HG03575 (cell line): ENCODE results near the gene MALRD1.

Source experiments
- ATAC-seq: cut with Tn5 transposase; IDR thresholded peaks from one replicate; pipeline ENCODE4 v1.9.1; 2021; ENCODE audit not compliant: unreplicated experiment, insufficient number of reproducible peaks, low FRiP score; ENCODE audit errors: extremely low read depth

Gene MALRD1

DNA sequence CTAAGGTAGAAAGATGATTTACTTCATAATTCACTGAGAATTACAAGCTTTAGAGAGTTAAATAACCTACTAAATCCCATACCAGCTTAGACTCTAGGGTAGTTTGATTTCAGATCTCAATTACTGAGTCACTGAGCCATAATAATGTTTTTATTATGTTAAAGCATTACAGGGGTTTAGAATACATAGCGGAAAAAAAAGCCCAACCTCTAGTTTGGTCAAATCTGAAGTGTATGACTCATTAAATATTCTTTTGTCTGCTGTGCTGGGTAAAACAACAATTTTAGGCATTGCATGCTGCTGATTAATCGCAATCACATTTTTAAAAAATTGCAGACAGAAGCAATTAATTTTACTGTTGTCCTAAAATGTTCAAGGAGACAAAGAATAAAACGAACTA, 48.5 kb downstream of the MALRD1 start:
- no peak for ATAC-seq

DNA sequence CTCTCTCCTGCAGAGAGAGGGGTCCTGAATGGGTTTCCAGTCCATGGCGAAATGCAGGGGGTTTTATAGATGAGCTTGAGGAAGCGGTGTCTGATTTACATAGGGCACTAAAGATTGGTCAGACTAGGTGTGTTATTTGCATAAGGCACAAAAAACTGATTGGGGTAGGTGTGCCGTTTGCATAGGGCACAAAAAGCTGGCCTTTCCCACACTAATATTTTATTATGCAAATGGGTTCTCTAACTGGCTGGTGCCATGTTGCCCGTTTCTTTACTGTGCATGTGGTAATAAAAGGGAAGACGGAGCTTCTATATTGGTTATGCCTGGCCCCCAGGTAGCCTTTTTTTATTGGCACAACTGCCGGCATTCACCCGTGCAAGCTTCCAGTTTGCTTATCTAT, 50.2 kb downstream of the MALRD1 start:
- ATAC-seq: no peak

DNA sequence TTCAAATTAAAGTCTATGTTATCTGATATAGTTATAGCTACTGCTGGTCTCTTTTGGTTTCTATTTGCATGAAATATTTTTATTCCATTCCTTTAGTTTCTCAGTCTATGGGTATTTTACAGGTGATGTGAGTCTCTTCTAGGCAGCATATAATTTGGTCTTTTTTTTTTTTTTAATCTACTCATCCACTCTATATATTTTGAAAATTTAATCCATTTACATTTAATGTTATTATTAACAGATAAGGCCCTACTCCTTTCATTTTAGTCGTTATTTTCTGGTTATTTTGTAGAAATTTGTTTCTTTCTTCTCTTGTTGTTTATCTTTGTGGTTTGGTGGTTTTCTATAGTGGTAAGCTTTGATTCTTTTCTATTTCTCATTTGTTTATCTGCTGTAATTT, 58.8 kb downstream of the MALRD1 start:
- ATAC-seq: no peak

DNA sequence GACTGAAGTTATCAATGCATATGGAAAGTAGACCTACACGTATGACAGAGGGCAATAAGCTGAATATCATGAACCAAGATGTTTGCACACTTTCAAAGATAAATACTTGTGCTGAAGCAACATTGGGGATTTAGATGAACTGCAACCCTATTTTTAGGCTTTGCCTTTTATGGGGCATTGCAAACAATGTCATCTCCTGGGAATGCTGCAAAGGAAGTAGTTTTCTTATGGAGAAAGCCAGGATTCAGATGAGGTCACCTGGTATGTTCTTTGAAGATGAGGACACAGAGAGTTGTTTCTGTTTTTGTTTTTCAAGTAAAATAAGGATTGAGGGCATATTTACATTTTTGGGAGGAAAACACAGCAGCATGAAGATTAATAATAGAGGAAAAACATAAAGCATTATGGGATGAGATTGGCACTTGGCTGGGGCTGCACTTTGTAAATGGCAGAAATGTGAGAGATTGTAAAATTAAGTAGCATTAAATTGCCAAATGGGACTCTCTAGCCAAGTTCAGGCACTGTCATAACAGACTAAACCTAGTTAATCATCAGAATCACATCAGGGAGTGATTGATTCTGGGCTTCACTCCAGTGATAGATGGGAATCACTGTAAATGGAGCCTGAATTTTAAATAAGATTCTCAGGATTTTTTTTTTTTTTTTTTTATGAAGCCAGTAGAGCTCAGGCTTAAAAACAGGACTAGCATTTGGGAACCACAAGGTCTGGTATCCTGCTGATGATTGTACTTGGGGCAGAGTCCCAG, 63.1 kb downstream of the MALRD1 start:
- ATAC-seq: no peak

DNA sequence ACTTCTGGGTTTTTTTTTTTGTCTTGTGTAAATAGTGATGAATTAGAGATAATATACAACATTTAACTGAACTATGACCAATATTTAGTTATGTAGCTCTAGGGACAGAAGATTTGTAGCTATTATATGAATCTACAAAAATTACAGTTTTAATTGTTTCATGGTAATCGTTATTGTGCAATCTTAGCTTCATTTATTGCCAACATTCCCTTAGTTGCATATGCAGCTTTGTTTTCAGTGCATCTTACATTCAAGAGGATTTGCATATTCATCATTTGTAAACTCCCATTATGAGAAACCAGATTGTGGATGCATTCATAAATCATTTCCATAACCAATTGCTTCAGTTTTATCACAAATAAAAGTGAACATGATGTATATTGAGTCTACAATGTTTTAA, 68.8 kb downstream of the MALRD1 start:
- ATAC-seq: no peak

DNA sequence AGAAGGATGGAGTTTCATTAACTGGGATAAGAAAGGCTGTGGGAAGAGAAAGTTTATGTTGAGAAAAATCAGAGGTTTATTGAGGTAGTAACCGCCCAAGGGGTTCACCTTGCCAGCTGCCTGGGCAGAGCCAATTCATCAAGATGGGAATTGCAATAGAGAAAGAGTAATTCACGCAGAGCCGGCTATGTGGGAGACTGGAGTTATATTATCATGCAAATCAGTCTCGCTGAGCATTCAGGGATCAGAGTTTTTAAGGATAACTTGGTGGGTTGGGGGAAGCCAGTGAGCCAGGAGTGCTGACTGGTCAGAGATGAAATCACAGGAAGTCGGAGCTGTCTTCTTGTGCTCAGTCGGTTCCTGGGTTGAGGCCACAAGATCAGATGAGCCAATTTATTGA, 70.6 kb downstream of the MALRD1 start:
- ATAC-seq: no peak

DNA sequence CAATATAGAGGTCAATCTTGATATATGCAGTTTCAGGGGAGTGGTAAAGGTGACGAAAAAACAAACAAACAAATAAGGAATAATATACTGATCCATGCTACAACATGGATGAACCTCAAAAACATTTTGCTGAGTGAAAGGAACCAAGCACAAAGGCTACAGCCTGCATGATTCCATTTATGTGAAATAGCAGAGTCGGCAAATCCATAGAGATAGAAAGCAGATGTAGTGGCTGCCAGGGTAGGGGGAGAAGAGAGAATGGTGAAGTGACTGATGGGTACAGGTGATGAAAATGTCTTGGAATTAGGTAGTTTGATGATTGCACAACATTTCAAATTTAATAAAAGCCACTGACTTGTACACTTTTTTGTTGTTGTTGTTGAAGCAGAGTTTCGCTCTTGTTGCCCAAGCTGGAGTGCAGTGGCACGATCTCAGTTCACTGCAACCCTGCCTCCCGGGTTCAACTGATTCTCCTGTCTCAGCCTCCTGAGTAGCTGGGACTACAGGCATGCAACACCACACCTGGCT, 71.8 kb downstream of the MALRD1 start:
- ATAC-seq: no peak

DNA sequence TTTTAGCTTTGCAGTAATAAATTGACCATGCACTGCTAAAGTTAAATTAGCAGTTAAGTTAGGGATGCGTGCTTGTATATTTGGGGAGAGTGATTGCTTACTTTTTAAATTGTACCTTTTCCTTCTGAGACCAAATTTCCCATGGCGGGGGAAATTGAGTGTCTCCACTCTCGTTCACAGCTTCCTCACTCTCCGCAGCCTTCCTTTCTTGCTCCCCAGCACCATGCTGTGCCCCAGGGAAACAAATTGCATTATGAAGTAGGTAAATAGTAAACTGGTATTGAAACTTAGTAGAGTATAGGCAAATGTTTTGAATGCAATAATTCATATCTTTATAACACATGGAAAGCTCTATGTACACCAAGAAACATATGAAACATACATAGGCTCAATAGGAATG, 85.4 kb downstream of the MALRD1 start:
- no peak for ATAC-seq

DNA sequence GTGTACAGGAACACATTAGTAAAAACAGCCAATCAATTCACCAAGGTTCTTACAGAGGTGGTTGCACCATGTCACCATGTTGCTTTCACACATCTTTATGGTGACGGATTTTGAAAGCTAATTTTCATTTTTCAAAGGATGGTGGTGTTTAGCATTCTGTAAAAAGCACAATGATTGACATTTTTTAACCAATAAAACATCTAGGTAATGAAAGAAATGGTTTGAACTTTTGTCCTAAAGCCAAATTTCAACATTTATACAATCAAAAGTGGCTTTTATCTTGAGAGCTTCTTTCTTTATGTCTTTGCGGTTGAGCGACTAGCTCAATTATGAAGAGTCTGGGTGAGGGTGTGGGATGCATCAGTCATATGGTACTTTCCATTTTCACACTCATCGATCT, 94.4 kb downstream of the MALRD1 start:
- no peak for ATAC-seq

DNA sequence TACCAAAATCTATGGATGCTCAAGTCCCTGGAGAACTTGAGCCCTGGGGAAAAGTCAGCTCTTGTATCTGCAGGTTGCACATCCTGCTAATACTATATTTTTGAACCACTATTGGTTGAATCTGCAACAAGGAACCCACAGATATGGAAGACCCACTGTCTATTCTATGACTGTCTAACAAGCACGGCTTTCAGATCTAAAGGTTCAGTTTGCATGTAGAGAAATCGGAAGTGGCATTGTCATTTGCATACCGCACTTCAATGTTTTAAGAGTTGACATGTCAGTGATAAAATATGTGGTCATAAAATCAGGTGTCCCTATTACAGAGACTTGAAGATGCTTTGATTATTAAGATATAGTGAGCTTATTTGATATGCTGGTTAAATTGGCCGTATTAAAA, 95.6 kb downstream of the MALRD1 start:
- no peak for ATAC-seq

DNA sequence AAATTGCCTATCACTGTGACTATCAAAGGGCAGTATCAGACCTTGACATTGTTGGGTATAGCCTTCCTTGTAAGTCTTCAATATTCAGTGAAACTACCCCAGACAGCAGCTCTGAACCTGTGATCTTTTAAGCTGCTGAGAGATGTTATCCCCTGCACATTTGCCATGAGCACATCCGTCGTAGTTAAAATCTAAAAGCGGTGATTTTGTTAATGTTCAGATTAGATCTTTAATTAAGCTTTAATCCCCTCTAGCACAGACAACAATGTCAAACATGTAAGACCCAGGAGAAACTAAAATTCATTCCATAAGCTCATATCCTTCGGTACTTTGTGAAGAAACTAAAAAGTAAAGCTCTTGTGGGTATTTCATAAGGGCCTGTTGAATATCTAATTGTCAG, 105.8 kb downstream of the MALRD1 start:
- no peak for ATAC-seq

DNA sequence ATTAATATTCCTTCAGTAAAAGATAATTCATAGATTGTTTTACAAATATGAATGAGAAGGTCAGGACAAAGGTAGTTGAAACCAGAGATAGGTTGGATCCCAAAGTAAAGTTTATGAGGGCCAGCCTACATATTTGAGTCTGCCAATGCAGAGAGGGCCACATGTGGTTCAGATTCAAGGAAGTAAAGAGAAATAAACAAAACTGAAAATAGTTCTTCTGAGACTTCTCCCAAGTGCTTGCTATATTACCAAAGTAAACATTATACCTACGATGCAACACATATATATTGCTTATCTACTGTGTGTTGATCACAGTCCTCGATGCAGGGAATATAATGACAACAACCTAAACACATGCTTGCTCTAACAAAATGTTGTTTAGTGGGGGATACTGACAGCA, 109.8 kb downstream of the MALRD1 start:
- no peak for ATAC-seq

DNA sequence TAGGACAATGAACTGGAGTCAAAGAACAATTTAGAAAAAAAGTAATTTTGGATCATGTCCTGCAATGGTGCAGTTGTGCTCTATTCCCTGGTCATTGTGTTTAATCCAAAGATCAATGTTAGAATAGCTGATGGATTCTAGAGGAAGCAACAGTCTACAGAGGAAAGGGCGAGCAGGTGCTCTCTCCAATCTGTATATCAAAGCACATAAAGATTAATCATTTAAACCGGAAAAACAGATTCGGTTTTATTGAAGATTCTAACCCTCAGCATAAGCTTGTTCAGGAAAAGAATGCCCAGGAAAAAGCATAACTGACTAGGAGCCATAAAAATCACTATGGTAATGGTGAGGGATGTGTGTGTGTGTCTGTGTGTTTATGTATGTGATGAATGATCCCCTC, 110.3 kb downstream of the MALRD1 start:
- no peak for ATAC-seq

DNA sequence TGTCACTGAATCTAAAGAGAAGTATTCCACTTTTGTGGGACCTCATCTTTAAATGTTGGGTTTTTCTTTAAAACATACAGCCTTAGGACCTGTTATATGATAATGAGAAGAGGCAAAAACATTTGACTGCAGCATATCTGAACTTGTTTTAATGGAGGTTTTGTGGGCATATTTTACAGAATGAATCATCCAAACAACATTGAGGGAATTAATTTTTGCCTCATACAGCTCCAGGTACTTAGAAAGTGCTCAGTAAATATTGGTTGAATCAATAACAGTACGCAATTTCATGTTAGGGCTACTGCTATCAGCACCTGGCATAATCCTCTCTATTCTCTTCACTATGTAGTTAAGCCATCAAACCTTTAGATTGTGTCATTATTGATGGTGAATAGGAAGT, 115.9 kb downstream of the MALRD1 start:
- no peak for ATAC-seq

DNA sequence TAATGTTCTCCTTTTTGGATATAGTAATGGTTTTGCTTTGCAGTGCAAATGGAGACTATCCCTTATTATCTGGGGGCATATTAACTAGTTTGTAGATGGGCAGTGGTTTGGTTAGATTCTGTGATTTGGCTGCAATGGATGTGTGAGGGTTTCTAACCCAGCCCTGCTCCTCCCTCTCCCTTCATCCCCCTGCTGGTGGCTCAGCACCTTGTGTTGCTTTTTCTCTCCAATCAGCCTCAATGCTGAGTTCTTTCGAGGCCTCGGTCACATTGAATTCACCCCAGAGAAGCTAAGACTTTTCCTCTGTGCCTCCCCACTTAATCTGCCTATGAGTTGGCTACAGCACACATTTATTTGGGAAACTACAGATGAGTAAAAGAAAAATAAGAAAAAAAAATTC, 120.0 kb downstream of the MALRD1 start:
- ATAC-seq: no peak

DNA sequence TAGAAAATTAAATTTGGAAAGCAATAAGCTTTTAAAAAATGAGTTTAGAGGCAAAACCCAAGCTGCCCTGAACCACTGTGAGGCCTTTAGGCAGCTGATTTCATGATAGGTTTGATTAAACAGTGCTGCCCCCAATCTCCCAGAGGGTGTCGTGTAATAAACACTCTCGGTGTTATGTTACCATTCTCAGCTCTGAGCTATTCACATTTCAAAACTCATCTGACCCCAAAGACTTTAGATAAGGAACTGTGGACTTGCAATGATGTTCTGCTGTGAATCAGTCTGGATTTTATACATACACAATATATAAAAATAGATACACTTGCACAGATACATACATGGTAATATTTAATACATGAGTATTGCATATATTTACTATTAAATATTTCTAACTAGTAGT, 120.4 kb downstream of the MALRD1 start:
- no peak for ATAC-seq

DNA sequence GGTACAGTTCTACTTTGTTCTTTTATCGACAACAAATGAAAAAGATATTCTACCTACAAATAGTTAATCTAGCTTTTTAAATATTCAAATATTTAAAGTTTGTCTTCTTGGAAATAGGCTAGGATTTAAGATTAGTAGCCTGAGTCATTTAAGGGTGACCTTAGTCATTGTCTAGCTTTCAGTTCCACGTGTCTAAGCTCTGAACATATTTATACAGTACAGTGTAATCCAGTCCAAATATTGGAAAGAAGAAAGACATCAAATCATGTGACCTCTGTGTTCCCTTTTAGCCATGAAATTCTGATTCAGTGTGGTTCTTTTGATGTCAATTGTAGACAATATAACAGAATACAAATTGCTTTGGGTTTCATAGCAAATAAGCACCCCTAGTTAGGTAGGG, 121.1 kb downstream of the MALRD1 start:
- no peak for ATAC-seq

DNA sequence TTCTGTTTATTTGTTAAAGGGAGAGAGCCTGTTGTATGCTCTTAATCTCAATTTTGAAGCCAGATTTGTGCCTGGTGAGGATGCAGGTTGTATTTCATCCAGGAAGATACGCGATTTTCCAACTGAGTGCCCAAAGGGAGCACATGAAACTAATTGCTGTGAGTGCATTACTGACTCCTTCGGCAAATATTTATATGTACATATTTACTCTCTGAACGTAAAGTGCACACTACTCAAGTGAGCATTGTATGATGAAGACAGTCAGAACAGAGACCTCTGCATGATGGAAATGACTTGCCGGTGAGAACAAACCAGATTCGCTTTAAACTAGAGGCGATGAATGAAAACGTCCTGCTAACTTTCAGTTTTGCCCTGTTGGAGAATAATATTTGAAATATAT, 130.1 kb downstream of the MALRD1 start:
- ATAC-seq: no peak

DNA sequence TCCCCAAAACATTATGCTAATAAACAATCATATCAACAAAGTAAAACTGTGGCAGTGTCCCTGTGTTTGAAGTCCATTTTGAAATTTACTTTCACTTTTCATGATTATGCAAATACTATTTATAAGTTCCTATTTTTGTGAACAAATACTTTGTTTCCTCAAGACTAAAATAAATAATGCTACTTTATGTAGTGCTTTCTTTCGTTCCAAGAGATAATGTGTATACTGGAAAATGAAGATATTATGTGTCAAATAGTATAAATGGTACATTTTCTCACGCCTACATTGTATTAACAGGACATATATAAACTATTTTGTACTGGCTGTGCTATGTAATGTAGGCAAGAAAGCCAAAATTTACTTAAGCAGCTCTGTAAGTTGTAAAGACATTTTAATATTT, 136.3 kb downstream of the MALRD1 start:
- no peak for ATAC-seq

DNA sequence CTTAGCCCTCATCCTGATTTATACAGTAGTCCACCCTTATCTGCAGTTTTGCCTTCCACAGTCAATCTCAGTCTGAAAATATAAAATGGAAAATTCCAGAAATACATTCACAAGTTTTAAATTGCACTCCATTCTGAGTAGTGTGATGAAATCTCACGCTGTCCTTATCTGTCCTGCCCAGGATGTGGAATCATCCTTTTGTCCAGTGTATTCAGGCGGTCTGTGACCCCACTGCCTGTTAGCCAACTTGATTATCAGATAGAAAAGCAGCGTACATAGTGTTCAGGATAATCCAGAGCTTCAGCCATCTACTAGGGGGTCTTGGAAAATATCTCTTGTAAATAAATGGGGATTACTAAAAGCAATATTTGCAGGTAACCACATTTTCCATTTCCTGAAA, 146.3 kb downstream of the MALRD1 start:
- ATAC-seq: no peak

DNA sequence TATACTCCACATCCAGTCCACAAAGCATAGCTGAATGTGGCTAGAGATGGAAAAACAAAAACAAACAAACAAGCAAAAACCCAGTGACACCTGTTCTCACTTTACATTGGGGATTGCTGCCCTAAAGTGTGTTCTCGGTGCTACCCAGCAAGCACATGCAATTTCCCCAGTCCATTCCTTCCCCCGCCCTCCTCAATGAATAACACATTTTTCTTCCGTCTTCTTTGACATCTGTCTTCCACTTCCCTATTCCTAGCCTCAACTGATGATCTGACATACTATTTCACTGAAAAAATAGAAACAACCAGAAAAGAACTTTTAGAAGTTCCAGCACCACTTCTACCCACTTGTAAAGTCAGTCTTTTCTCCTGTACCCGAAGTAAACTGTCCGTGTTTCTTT, 147.1 kb downstream of the MALRD1 start:
- no peak for ATAC-seq
